SU-DHL-6 (cell line): ENCODE data around the gene GPRC5D.

Experiments used
- H2AFZ ChIP-seq: fragments of 200-600 bp; sonication (generic); 2 replicates; pipeline ENCODE4 v1.6.1; 2014; ENCODE audit warnings: low read depth, mild to moderate bottlenecking, moderate library complexity, mixed read lengths, antibody characterized with exemption, low read length; ENCODE audit not compliant: severe bottlenecking
- H3F3A ChIP-seq: fragments of 200-600 bp; shearing (Covaris generic); 2 replicates; pipeline ENCODE4 v1.6.0; 2016; ENCODE audit warnings: antibody characterized with exemption, mild to moderate bottlenecking; ENCODE audit not compliant: insufficient read depth
- H3K27ac ChIP-seq: fragments of 200-600 bp; sonication (generic); 2 replicates; pipeline ENCODE4 v1.5.1; 2016; ENCODE audit warnings: low read depth, mild to moderate bottlenecking, low read length, moderate library complexity, mixed read lengths
- H3K27me3 ChIP-seq: fragments of 200-600 bp; sonication (generic), shearing (Covaris generic); 2 replicates; pipeline ENCODE4 v1.6.0; 2014; ENCODE audit warnings: mild to moderate bottlenecking, low read length
- H3K36me3 ChIP-seq: fragments of 200-600 bp; sonication (generic); 2 replicates; pipeline ENCODE4 v1.6.1; 2014; ENCODE audit warnings: mild to moderate bottlenecking, low read length, mixed read lengths
- H3K4me2 ChIP-seq: fragments of 300-600, 200-600 bp; shearing (Covaris generic), sonication (generic); 2 replicates; pipeline ENCODE4 v1.6.0; 2014; ENCODE audit warnings: low read length, low read depth, mild to moderate bottlenecking; ENCODE audit not compliant: poor library complexity, severe bottlenecking
- H3K4me3 ChIP-seq: fragments of 200-600 bp; sonication (generic); 2 replicates; pipeline ENCODE4 v1.5.1; 2014; ENCODE audit warnings: antibody characterized with exemption, low read length, mild to moderate bottlenecking, mixed read lengths; ENCODE audit not compliant: insufficient read depth, poor library complexity, severe bottlenecking
- H3K79me2 ChIP-seq: fragments of 200-600 bp; sonication (generic); 2 replicates; pipeline ENCODE4 v1.6.1; 2014; ENCODE audit warnings: mild to moderate bottlenecking, low read length, moderate library complexity; ENCODE audit not compliant: insufficient read depth
- H3K9ac ChIP-seq: fragments of 200-600 bp; sonication (generic); 2 replicates; pipeline ENCODE4 v1.7.0; 2014; ENCODE audit warnings: mild to moderate bottlenecking, low read length
- H3K9me2 ChIP-seq: fragments of 200-600 bp; sonication (generic); replicated peaks from 2 replicates; pipeline ENCODE4 v1.6.1; 2014; ENCODE audit warnings: low read length; ENCODE audit not compliant: insufficient read depth
- H3K9me3 ChIP-seq: fragments of 200-600 bp; sonication (generic); 2 replicates; pipeline ENCODE4 v1.6.1; 2014; ENCODE audit warnings: low read length, mixed read lengths; ENCODE audit not compliant: insufficient read depth
- H4K20me1 ChIP-seq: fragments of 200-600 bp; sonication (generic); 2 replicates; pipeline ENCODE4 v1.6.1; 2014; ENCODE audit warnings: low read depth, mild to moderate bottlenecking, antibody characterized with exemption, low read length, moderate library complexity, mixed read lengths
- EZH2phosphoT487 ChIP-seq: fragments of 200-600 bp; sonication (generic), shearing (Covaris generic); conservative IDR thresholded peaks from 2 replicates; pipeline ENCODE4 v1.6.1; 2018; ENCODE audit warnings: mild to moderate bottlenecking, antibody characterized with exemption, low read length, moderate library complexity, mixed read lengths
- TF ChIP-seq, protein P1 (sequence below): fragments of 200-600 bp; sonication (generic); IDR thresholded peaks from one replicate; pipeline ENCODE4 v1.5.1; 2017; ENCODE audit warnings: antibody characterized with exemption, mild to moderate bottlenecking, low read length, moderate library complexity; ENCODE audit not compliant: insufficient read depth, poor library complexity, severe bottlenecking

The GPRC5D gene

DNA sequence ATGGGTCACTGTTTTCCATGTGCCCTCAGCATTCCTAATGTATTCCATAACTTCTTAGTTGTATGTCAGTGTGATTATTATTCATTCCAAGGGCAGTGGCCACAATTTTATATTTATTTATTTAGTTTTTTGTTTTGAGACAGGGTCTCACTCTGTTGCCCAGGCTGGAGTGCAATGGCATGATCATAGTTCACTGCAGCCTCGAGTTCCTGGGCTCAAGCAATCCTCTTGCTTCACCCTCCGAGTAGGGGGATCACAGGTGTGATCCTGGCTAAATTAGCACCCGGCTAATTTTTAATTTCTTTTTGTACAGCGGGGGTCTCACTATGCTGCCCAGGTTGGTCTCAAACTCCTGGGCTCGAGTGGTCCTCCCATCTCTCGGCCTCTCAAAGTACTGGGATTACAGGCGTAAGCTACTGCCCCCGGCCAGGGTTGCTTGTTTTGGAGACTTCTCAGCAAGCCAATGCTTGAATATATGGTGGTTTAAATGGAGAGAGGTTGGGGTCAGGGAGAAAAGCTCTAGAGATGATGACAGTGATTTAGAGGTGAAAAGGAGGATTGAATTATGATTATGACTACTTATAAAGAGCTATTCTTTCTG is 53.0 kb downstream of the GPRC5D start:
- TF ChIP-seq, protein P1, sequence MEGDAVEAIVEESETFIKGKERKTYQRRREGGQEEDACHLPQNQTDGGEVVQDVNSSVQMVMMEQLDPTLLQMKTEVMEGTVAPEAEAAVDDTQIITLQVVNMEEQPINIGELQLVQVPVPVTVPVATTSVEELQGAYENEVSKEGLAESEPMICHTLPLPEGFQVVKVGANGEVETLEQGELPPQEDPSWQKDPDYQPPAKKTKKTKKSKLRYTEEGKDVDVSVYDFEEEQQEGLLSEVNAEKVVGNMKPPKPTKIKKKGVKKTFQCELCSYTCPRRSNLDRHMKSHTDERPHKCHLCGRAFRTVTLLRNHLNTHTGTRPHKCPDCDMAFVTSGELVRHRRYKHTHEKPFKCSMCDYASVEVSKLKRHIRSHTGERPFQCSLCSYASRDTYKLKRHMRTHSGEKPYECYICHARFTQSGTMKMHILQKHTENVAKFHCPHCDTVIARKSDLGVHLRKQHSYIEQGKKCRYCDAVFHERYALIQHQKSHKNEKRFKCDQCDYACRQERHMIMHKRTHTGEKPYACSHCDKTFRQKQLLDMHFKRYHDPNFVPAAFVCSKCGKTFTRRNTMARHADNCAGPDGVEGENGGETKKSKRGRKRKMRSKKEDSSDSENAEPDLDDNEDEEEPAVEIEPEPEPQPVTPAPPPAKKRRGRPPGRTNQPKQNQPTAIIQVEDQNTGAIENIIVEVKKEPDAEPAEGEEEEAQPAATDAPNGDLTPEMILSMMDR: no peak
- TF ChIP-seq EZH2phosphoT487: no peak
- no peaks in the 10 kb centered on the region for H3K79me2 ChIP-seq
- no peaks in the 10 kb centered on the region for H3K27me3 ChIP-seq
- H3K9me2 ChIP-seq: no peaks in the 10 kb centered on the region
- no peak overlapping the region for H3K27ac ChIP-seq
- no peaks in the 10 kb centered on the region for H3K9me3 ChIP-seq
- H3K36me3 ChIP-seq: no peaks in the 10 kb centered on the region
- H4K20me1 ChIP-seq: no peaks in the 10 kb centered on the region
- H3K4me2 ChIP-seq: no peak overlapping the region
- no peak overlapping the region for H3K9ac ChIP-seq
- no peak overlapping the region for H3K4me3 ChIP-seq
- H3F3A ChIP-seq: no peaks in the 10 kb centered on the region
- H2AFZ ChIP-seq: no peak overlapping the region

DNA sequence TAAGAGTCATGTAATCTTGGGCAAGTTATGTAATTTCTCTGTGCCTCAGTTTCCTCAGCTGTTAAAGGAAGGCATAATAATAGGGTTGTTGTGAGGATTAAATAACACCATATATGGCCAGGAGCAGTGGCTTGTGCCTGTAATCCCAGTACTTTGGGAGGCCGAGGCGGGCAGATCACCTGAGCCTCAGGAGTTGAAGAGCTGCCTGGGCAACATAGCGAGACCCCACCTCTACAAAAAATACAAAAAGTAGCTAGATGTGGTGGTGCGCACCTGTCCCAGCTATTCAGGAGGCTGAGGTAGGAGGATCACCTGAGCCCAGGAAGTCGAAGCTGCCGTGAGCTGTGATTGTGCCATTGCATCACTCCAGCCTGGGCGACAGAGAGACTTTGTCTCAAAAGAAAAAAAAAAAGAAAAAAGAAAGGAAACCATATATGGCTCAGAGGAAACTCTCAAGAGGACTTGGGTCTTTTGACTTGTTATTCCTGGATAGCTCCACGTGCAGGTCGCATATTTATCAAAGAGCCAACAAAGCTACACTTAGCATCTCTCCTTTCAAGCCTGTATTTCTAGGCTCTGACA is 53.7 kb downstream of the GPRC5D start:
- no peaks in the 10 kb centered on the region for H3K36me3 ChIP-seq
- no peaks in the 10 kb centered on the region for H3K27me3 ChIP-seq
- H3K9me2 ChIP-seq: no peaks in the 10 kb centered on the region
- no peak overlapping the region for H3K4me3 ChIP-seq
- H2AFZ ChIP-seq: no peak overlapping the region
- no peaks in the 10 kb centered on the region for H3K79me2 ChIP-seq
- H3K4me2 ChIP-seq: no peak overlapping the region
- no peak for TF ChIP-seq EZH2phosphoT487
- TF ChIP-seq, protein P1: no peak
- no peak overlapping the region for H3K9ac ChIP-seq
- H3F3A ChIP-seq: no peaks in the 10 kb centered on the region
- H3K27ac ChIP-seq: no peak overlapping the region
- H4K20me1 ChIP-seq: no peaks in the 10 kb centered on the region
- no peaks in the 10 kb centered on the region for H3K9me3 ChIP-seq

GRCh38 chr12:12897302-12897701 is 54.7 kb downstream of the GPRC5D start:
- Histone ChIP-seq H3K4me2 (no peak overlapping the region), H3F3A (no peaks in the 10 kb centered on the region), H4K20me1 (no peaks in the 10 kb centered on the region), H3K9ac (no peak overlapping the region), H3K79me2 (no peaks in the 10 kb centered on the region), H3K9me2 (no peaks in the 10 kb centered on the region), H2AFZ (no peak overlapping the region), H3K27ac (no peak overlapping the region), H3K27me3 (no peaks in the 10 kb centered on the region), H3K36me3 (no peaks in the 10 kb centered on the region), H3K4me3 (no peak overlapping the region), H3K9me3 (no peaks in the 10 kb centered on the region)
- TF ChIP-seq EZH2phosphoT487: no peak
- TF ChIP-seq, protein P1: no peak
